HK-2 (cell line): ENCODE measurements around the gene ZNF775.

Experiments used
- DNase-seq: peaks from one replicate; pipeline ENCODE4 v3.0.0-alpha.2; 2018; ENCODE audit not compliant: unreplicated experiment

The ZNF775 gene

DNA sequence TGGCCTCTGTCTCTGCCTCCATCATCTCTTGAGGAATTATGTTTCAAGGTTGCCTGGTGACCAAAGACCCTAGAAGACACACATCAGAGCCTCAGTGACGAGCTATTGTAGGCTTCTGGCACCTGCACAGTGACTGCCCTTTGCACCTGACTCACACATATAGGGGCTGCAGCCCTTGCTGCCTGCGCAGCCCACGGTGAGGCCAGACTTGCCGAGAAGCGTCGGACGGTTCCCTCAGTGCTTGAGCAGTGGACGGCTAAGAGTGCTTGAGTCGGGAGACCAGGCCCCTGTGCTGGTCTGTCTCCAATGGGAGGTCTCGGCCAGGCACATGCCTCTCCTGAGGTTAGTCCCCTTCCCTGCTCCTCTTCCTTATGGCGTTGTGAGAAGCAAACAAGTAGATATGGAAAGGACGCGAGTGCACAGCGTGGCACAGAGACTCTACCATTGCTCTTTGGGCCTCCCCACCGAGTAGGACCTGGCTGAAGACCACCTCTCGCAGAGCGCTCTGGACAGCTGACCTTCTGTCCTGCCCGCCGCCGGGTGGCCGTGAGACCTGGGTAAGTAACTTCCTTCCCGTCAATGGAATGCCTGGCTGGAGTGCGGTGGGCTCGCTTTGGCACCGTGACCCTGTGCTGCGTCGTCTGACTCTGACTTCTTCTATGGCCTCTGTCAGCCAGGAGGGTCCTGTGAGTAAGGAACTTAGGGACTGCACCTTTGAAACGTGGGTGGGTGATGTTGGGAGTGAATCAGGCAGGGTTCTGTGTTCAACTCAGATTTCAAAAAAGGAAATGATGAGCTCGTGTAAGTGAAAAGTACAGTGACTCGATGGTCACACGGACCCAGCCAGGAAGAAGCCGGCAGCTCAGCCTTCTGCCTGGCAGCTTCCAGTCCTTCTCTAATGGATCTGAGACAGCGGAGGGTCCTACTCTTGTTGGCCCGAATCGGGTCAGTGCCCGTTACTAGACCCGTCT, 33.7 kb downstream of the ZNF775 start:
- no peak for DNase-seq

- DNase-seq: no peak
Measured at GRCh38 chr7:150413640-150414081, 34.5 kb downstream of the ZNF775 start.

DNA sequence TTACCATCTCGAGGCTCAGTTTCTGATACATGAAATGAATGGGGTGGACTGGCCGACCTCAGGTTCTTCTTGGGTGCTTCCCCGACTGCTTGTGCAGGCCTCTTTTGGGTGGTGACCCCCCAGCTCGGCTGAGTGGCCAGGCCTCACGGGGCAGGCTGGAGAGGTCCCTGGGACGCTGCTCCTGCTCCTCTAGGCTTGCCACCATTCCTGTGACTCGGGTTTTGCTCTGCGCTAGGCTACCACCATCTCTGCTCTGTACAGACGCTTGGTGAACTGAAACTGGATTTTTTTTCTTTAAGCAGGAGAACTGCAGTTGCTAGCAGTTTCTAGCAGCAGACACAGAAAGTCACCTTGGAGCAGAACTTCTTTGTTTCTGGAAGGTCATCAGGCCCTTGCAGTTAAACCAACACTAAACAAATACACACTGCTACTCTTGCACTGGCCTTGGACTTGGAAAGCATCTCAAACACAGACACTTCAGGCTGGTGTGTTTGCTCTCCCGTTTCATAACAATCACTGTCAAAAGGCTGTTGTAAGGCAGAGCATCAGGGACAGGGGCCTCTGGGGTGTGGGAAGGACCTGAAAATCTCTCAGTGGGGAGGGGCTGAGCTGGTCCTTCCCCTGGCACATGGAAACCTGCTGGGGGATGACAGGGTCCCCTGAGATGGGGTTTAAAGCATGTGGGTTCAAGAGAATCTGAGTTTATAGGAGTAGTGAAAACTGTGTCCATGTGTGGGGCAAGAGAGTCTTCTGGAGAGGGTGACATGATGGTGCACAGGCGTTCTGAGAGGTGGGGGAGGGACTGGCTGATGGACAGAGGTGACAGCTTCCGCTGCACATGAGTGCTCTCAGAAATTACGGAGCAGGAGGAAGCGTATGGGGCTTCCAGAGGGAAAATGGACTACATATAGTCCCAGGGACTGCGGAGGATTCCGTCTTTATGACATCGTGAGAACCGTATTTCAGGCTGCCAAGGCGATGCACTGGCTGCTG, 36.3 kb downstream of the ZNF775 start:
- no peak for DNase-seq

GRCh38 chr7:150417239-150417638, 38.1 kb downstream of the ZNF775 start:
- DNase-seq: no peak

GRCh38 chr7:150417863-150418262, 38.7 kb downstream of the ZNF775 start:
- no peak for DNase-seq

DNA sequence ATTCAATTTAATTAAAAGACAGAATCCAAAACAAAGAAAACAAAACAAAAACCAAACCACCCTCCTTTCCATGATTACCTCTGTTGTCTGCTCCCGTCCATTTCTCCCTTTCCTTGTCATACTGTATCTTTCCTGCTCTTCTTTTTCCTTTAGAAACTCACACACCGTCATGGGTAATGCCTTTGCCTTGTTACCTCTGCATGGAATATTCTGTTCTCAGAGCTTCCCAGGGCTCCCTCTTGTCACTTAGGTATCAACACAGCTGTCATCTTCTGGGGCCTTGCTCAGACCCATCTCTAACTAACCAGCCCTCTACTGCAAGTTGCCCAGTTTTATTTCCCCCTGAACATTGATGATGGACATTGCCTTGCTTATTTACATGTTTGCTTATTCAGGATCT, 41.1 kb downstream of the ZNF775 start:
- no peak for DNase-seq

- DNase-seq: peak; percentile 81
Measured at GRCh38 chr7:150420987-150421674, 42.0 kb downstream of the ZNF775 start.

DNA sequence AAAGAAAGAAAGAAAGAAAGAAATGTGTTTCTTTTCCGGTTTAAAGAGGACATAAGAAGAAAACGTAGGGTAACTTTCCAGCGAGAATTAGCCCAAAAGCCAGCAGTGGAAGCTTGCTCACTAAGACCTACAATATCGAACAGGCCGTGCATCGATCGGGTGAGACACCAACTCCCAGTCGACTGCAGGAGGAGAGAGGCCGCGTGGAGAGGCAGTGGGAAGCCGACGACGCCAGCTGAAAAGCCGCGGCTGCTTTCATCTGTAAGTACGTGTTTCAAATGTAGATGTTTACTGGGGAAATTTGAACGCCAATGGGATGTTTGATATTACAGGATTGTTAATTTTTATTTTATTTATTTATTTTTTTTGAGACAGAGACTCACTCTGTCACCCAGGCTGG, 42.7 kb downstream of the ZNF775 start:
- DNase-seq: no peak

- DNase-seq: no peak
Measured at GRCh38 chr7:150425670-150426069, 46.5 kb downstream of the ZNF775 start.

- peak; percentile 80 for DNase-seq
Measured at GRCh38 chr7:150428671-150429451, 49.7 kb downstream of the ZNF775 start.

- no peak for DNase-seq
Measured at GRCh38 chr7:150429699-150430098, 50.6 kb downstream of the ZNF775 start.

DNA sequence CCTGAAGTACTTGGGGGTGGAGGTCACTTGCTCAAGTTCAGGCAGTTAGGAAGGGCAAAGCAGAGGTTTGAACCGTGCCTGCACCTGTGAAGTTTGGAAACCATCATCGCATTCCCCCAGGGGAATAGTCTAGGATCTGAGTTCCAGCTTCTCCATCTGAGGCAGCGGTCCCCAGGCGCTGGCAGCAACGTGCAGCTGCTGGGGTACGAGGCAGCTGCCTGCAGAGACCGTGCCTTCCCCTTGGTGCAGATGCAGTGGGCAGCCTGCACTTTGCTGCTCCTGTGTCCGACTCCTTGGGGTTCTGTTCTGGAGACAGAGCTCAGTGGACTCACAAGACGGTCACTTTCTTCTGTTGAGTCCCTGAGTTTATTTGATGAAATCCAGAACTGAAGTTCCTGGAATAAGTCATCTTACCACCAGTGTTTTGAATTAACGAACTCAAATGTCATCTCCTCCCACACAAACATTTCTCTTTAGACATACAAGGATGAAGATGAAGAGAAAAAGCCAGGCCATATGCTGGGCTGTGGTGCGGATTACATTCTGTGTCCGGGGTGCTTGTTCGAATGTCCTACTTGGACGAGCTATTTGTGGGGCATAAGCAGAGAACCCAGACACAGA, 51.4 kb downstream of the ZNF775 start:
- DNase-seq: no peak

- DNase-seq: no peak
Measured at GRCh38 chr7:150431839-150432658, 52.9 kb downstream of the ZNF775 start.

DNA sequence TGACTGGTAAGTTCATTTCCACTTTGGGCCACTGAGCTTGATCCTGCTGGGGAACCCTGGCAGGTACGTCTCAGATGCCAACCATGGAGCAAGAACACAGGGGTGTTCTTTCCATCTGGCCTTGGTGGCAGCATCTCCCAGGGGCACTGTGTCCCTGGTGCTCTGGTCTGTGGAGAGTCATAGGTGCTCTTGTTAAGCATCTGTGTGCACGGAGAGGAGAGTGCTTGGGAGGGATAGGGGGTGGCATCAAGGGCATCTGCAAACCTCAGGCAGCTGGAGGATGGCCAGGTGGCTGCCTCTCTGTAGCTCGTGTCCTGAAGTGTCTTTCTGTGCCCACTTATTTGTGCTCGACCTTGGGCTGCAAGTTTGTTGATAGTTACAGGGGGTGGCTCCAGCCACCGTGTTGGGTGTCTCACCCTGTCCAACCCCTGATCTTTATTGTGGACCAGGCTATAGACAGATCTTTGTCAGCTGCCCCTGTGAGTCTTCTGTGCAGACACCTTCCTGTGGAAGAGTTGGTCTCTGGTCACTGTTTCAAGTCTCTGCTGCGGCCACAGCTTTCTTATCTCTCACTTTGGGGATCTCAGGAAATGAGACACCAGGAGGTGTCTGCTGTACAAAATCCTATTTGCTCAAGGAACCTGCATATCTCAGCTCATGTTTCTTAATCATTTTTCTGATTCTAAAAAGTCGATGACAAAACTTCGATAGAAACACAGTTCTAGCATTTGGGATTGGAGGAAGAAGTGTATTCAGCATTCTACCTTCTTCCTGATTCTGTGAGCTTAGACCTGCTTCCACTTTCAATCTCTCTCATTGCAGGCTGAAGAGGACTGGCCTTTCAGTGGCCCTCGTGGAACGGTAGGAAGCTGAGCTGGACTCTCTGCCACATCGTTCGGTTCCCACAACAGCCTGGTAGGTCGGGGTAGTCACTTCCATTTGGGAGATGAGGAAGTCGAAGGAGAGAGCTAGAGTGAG, 54.1 kb downstream of the ZNF775 start:
- no peak for DNase-seq

- DNase-seq: no peak
Measured at GRCh38 chr7:150434240-150434639, 55.1 kb downstream of the ZNF775 start.

GRCh38 chr7:150435047-150435389, 55.9 kb downstream of the ZNF775 start:
- no peak for DNase-seq

DNA sequence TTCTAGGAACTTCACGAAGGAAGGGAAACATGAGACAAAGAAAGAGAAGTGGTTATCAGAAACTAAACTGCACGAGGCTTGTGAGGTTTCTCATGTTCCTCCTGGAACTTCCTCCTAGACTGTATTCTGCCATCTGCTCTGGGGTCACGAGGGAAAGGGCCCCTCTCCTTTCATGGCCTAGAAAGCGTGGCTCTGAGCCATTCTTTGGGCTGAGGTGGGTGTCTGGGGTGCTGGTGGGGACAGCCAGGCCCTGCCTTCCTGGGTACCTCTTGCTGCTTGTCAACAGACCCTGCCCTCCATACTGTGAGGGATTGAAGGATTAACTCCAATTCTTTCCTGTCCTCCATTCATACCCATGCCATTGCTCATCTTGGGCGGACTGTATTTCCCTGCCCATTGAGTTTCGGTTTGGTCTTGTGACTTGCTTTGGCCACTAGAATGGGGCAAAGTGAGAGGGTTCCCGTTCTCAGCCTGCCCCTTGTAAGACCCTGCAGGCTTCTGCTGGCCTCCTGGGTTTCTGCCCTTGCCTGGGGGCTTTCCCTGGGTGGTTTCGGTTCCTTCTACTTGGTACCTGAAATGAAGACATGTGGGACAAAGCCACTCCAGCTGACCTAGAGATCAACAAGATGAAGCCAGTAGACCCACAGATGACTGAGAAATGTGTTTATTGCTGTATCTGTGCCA, 56.4 kb downstream of the ZNF775 start:
- DNase-seq: no peak

GRCh38 chr7:150439967-150440366, 60.8 kb downstream of the ZNF775 start:
- DNase-seq: no peak
